SK-N-SH treated with all-trans-retinoic acid at 6 μM for 48 hours (cell line): ENCODE results near the gene AKTIP.

Experiments used
- CSDC2 ChIP-seq: fragments of 250-450 bp; sonication (Bioruptor Pico); IDR thresholded peaks from 2 replicates; pipeline ENCODE4 v1.5.0; 2020; ENCODE audit warnings: mild to moderate bottlenecking, moderate library complexity
- ESRRG ChIP-seq: fragments of 250-450 bp; sonication (Bioruptor Pico); IDR thresholded peaks from 2 replicates; pipeline ENCODE4 v1.6.1; 2021; ENCODE audit warnings: mild to moderate bottlenecking
- GLIS3 ChIP-seq: fragments of 250-450 bp; sonication (Bioruptor Pico); IDR thresholded peaks from 2 replicates; pipeline ENCODE4 v1.5.0; 2020; ENCODE audit warnings: mild to moderate bottlenecking, moderate library complexity
- ISL1 ChIP-seq: fragments of 250-450 bp; sonication (Bioruptor Pico); IDR thresholded peaks from 2 replicates; pipeline ENCODE4 v2.1.2; 2022; ENCODE audit warnings: mild to moderate bottlenecking, moderate library complexity
- SNAI2 ChIP-seq: fragments of 250-450 bp; sonication (Bioruptor Pico); IDR thresholded peaks from 2 replicates; pipeline ENCODE4 v1.5.0; 2020; ENCODE audit warnings: mild to moderate bottlenecking, moderate library complexity
- ZNF565 ChIP-seq: fragments of 450-650 bp; formaldehyde crosslinking; conservative IDR thresholded peaks from 2 replicates; pipeline ENCODE4 v1.5.0; 2020; ENCODE audit warnings: low read depth, mild to moderate bottlenecking, moderate library complexity
- ZNF70 ChIP-seq: fragments of 450-650 bp; formaldehyde crosslinking; IDR thresholded peaks from 2 replicates; pipeline ENCODE4 v1.5.0; 2020; ENCODE audit warnings: mild to moderate bottlenecking, moderate library complexity
- TF ChIP-seq, protein P1 (sequence below): fragments of 250-450 bp; sonication (Bioruptor Pico); IDR thresholded peaks from 2 replicates; pipeline ENCODE4 v1.8.0; 2020; ENCODE audit warnings: mild to moderate bottlenecking, moderate library complexity, borderline replicate concordance
- TF ChIP-seq, protein P2 (sequence below): fragments of 250-450 bp; sonication (Bioruptor Pico); IDR thresholded peaks from 2 replicates; pipeline ENCODE4 v1.5.0; 2020; ENCODE audit warnings: mild to moderate bottlenecking, moderate library complexity

DNA sequence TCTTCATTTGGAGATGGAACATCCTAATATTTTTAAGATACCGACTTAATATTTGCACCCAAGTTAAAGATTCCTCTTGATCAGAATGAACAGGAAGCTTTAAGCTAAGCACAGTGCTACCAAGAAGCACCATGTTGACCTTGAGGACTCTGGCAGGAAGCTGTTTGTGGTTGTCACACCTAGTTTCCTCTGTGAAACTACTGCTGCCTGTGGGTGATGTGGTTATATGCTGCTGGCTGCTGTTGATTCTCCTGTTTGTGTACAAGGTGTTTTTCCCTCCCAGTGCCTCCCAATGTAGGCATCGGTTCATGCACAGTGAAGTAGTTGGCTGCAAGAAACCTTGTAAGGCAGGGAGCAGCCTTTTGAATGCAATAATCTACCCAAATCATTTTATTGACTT, 45.3 kb downstream of the AKTIP start:
- no peak for TF ChIP-seq CSDC2 (CRISPR knock-in tag)
- TF ChIP-seq ZNF565: no peak
- TF ChIP-seq ESRRG (CRISPR knock-in tag): no peak
- no peak for TF ChIP-seq GLIS3 (CRISPR knock-in tag)
- TF ChIP-seq, protein P1, sequence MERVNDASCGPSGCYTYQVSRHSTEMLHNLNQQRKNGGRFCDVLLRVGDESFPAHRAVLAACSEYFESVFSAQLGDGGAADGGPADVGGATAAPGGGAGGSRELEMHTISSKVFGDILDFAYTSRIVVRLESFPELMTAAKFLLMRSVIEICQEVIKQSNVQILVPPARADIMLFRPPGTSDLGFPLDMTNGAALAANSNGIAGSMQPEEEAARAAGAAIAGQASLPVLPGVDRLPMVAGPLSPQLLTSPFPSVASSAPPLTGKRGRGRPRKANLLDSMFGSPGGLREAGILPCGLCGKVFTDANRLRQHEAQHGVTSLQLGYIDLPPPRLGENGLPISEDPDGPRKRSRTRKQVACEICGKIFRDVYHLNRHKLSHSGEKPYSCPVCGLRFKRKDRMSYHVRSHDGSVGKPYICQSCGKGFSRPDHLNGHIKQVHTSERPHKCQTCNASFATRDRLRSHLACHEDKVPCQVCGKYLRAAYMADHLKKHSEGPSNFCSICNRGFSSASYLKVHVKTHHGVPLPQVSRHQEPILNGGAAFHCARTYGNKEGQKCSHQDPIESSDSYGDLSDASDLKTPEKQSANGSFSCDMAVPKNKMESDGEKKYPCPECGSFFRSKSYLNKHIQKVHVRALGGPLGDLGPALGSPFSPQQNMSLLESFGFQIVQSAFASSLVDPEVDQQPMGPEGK (CRISPR knock-in tag): no peak
- TF ChIP-seq, protein P2, sequence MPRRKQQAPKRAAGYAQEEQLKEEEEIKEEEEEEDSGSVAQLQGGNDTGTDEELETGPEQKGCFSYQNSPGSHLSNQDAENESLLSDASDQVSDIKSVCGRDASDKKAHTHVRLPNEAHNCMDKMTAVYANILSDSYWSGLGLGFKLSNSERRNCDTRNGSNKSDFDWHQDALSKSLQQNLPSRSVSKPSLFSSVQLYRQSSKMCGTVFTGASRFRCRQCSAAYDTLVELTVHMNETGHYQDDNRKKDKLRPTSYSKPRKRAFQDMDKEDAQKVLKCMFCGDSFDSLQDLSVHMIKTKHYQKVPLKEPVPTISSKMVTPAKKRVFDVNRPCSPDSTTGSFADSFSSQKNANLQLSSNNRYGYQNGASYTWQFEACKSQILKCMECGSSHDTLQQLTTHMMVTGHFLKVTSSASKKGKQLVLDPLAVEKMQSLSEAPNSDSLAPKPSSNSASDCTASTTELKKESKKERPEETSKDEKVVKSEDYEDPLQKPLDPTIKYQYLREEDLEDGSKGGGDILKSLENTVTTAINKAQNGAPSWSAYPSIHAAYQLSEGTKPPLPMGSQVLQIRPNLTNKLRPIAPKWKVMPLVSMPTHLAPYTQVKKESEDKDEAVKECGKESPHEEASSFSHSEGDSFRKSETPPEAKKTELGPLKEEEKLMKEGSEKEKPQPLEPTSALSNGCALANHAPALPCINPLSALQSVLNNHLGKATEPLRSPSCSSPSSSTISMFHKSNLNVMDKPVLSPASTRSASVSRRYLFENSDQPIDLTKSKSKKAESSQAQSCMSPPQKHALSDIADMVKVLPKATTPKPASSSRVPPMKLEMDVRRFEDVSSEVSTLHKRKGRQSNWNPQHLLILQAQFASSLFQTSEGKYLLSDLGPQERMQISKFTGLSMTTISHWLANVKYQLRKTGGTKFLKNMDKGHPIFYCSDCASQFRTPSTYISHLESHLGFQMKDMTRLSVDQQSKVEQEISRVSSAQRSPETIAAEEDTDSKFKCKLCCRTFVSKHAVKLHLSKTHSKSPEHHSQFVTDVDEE (CRISPR knock-in tag): no peak
- no peak for TF ChIP-seq ISL1 (CRISPR knock-in tag)
- no peak for TF ChIP-seq ZNF70 (CRISPR knock-in tag)
- no peak for TF ChIP-seq SNAI2 (CRISPR knock-in tag)
